Loucy (cell line): ENCODE measurements around the gene SCAMP1.

ENCODE experiments used
- H2AFZ ChIP-seq: fragments of 200-600 bp; sonication (generic); 2 replicates; pipeline ENCODE4 v1.6.0; 2016; ENCODE audit warnings: antibody characterized with exemption, mild to moderate bottlenecking, low read length, moderate library complexity
- H3F3A ChIP-seq: fragments of 200-600 bp; 2 replicates; pipeline ENCODE4 v1.6.0; 2016; ENCODE audit warnings: antibody characterized with exemption, low read depth, mild to moderate bottlenecking
- H3K27me3 ChIP-seq: fragments of 200-600 bp; sonication (generic); 2 replicates; pipeline ENCODE4 v1.6.1; 2014; ENCODE audit warnings: low read length, mild to moderate bottlenecking; ENCODE audit not compliant: insufficient read depth, poor library complexity, severe bottlenecking
- H3K36me3 ChIP-seq: fragments of 200-600 bp; sonication (generic); 2 replicates; pipeline ENCODE4 v1.6.1; 2016; ENCODE audit warnings: low read length; ENCODE audit not compliant: insufficient read depth
- H3K4me1 ChIP-seq: fragments of 200-600 bp; sonication (generic); 2 replicates; pipeline ENCODE4 v1.5.1; 2014; ENCODE audit warnings: low read length, mild to moderate bottlenecking; ENCODE audit not compliant: insufficient read depth, poor library complexity, severe bottlenecking
- H3K4me2 ChIP-seq: fragments of 200-600 bp; sonication (generic); 2 replicates; pipeline ENCODE4 v1.6.0; 2014; ENCODE audit warnings: antibody characterized with exemption, low read length, low read depth, mild to moderate bottlenecking; ENCODE audit not compliant: poor library complexity, severe bottlenecking
- H3K4me3 ChIP-seq: fragments of 200-600 bp; sonication (generic); 2 replicates; pipeline ENCODE4 v1.5.1; 2014; ENCODE audit warnings: low read length, mild to moderate bottlenecking, mixed read lengths; ENCODE audit not compliant: poor library complexity, severe bottlenecking
- H3K79me2 ChIP-seq: fragments of 200-600 bp; sonication (generic); 2 replicates; pipeline ENCODE4 v1.6.1; 2014; ENCODE audit warnings: low read length; ENCODE audit not compliant: insufficient read depth
- H3K9ac ChIP-seq: fragments of 200-600 bp; sonication (generic); 2 replicates; pipeline ENCODE4 v1.6.0; 2014; ENCODE audit warnings: mild to moderate bottlenecking, low read depth, low read length, moderate library complexity; ENCODE audit not compliant: poor library complexity, severe bottlenecking
- H3K9me2 ChIP-seq: fragments of 200-600 bp; sonication (generic); replicated peaks from 2 replicates; pipeline ENCODE4 v1.6.1; 2016; ENCODE audit warnings: low read depth, low read length, mixed read lengths
- H3K9me3 ChIP-seq: fragments of 200-600 bp; sonication (generic); 2 replicates; pipeline ENCODE4 v1.6.1; 2014; ENCODE audit warnings: mild to moderate bottlenecking, antibody characterized with exemption, low read length, low read depth; ENCODE audit not compliant: insufficient read depth
- H4K20me1 ChIP-seq: fragments of 200-600 bp; sonication (generic); 2 replicates; pipeline ENCODE4 v1.6.0; 2014; ENCODE audit warnings: antibody characterized with exemption, low read length, mild to moderate bottlenecking; ENCODE audit not compliant: insufficient read depth, poor library complexity, severe bottlenecking
- CTCF ChIP-seq: fragments of 200-600 bp; sonication (generic); conservative IDR thresholded peaks from 2 replicates; pipeline ENCODE4 v1.5.1; 2014; ENCODE audit warnings: mild to moderate bottlenecking, antibody characterized with exemption, low read length
- EZH2phosphoT487 ChIP-seq: fragments of 200-600 bp; IDR thresholded peaks from 2 replicates; pipeline ENCODE4 v1.6.1; 2018; ENCODE audit warnings: antibody characterized with exemption, mild to moderate bottlenecking, moderate library complexity, borderline replicate concordance

SCAMP1 gene

GRCh38 chr5:78360674-78360923 is 182 bp downstream of the SCAMP1 start:
- peak overlapping the region; percentile 96 for H2AFZ ChIP-seq
- H3K36me3 ChIP-seq = no peaks in the 10 kb centered on the region
- peak overlapping the region; percentile 98 for H3K4me2 ChIP-seq
- H4K20me1 ChIP-seq = peaks cover 20% of the 10 kb centered on the region
- TF ChIP-seq EZH2phosphoT487 (no peak), CTCF (no peak)
- peaks cover 3% of the 10 kb centered on the region for H3K27me3 ChIP-seq
- H3K9me3 ChIP-seq = no peaks in the 10 kb centered on the region
- H3K9ac ChIP-seq = peak overlapping the region; percentile 93
- H3K4me1 ChIP-seq = peaks cover 29% of the 10 kb centered on the region
- peaks cover 65% of the 10 kb centered on the region for H3K79me2 ChIP-seq
- peak overlapping the region; percentile 92 for H3K4me3 ChIP-seq
- no peaks in the 10 kb centered on the region for H3K9me2 ChIP-seq
- no peaks in the 10 kb centered on the region for H3F3A ChIP-seq

- Histone ChIP-seq H3K4me3 (peak overlapping the region; percentile 92), H3K9ac (peak overlapping the region; percentile 93), H3F3A (no peaks in the 10 kb centered on the region), H3K9me2 (no peaks in the 10 kb centered on the region), H4K20me1 (peaks cover 20% of the 10 kb centered on the region), H3K4me1 (peaks cover 29% of the 10 kb centered on the region), H2AFZ (peak overlapping the region; percentile 96), H3K4me2 (peak overlapping the region; percentile 98), H3K36me3 (no peaks in the 10 kb centered on the region), H3K27me3 (peaks cover 3% of the 10 kb centered on the region), H3K9me3 (no peaks in the 10 kb centered on the region), H3K79me2 (peaks cover 69% of the 10 kb centered on the region)
- TF ChIP-seq CTCF (peak; percentile 40), EZH2phosphoT487 (no peak)
Measured at GRCh38 chr5:78360924-78361630, 660 bp downstream of the SCAMP1 start.

- Histone ChIP-seq H3K36me3 (no peaks in the 10 kb centered on the region), H3K79me2 (peaks cover 74% of the 10 kb centered on the region), H2AFZ (peak overlapping the region; percentile 96; the same call in 1 of the 2 replicates), H3K4me2 (peak overlapping the region; percentile 98), H3K4me3 (peak overlapping the region; percentile 92), H3K9me2 (no peaks in the 10 kb centered on the region), H4K20me1 (peaks cover 20% of the 10 kb centered on the region), H3F3A (no peaks in the 10 kb centered on the region), H3K27me3 (peaks cover 3% of the 10 kb centered on the region), H3K9me3 (no peaks in the 10 kb centered on the region), H3K9ac (peak overlapping the region; percentile 93), H3K4me1 (peaks cover 29% of the 10 kb centered on the region)
- TF ChIP-seq CTCF (no peak), EZH2phosphoT487 (no peak)
Measured at GRCh38 chr5:78361631-78361993, 1.2 kb downstream of the SCAMP1 start.
